Stimulated activated CD8-positive, alpha-beta memory T cell treated with anti-CD3 and anti-CD28 coated beads, Interleukin-12 subunit alpha, Interleukin-12 subunit beta, amount 100 ng/mL, for 4 hours (primary cell): ENCODE measurements around the gene RPL38.
"Not testable (repeated sequence)": the region's sequence is repeated elsewhere in the genome, so short reads cannot be mapped to it uniquely, and the experiment has no call there.

ENCODE experiments used
- DNase-seq: peaks from one replicate; pipeline ENCODE4 v3.0.0-alpha.2; 2020; ENCODE audit warnings: low read depth

Gene RPL38

DNA sequence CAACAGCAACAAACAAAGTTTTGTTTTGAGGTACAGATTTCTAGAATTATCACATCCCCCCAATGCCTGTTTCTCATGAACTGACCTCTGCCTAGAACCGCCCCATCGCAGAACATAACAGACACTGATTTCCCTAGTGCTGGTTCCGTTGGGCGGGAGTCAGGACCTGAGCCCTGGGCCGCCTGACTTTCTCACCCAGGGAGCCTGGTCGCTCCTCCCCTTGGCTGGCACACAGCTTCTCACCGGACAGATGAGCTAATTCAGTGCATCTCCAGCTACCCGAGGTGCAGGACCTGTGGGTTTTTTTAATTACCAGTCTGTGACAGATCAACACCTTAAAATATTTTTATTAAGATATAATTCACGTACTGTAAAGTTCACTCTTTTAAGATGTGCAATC is 20.1 kb upstream of the RPL38 start:
- DNase-seq = no peak

DNA sequence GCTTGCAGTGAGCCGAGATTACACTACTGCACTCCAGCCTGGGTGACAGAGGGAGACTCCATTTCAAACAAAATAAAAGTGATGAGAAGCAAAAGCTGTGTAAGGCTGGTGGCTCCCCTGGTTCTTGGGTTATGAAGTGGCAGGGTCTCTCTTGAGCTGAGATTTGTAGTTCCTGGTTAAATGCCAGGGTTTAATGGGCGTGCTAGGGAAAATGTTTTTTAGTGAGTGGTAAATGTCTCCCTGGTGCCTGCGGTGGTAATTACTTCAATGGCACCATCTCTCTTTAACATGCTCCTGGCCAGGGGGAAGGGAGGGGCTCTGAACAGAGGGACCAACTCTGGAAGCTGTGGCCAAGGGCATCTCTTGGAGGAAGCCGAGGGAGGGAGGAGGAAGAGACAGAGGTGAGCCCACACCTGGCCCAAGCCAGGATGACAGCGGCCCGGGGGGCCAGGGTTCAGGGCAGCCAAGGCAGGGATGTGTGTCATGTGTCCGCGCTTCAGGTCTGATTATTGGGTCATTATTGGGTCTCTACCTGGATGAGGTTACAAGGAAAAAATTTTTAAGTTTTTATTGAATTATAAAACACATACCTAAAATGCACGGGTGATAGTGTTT is 17.8 kb upstream of the RPL38 start:
- no peak for DNase-seq

GRCh38 chr17:74186498-74186897 is 17.0 kb upstream of the RPL38 start:
- DNase-seq = no peak

DNA sequence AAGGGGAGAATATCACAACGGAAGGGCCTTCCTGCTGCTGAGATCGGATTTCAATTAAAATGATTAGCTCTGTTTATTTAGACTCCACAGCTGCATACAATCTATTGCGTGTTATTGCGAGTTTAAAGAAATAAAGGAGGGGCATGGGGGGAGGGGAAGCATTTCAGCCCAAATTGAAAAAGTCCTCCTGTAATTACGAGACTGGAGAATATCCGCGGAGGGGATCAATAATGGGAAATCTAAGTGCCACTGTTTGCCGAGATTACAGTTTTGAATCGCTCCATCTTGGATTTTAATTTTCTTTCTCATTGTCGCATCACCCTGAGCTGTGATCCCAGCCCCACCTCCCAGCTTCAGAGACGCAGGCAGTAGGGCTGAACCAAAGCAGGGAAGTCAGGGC is 15.7 kb upstream of the RPL38 start:
- DNase-seq = no peak

- not testable (repeated sequence) for DNase-seq
These were observed 14.8 kb upstream of the RPL38 start for GRCh38 chr17:74188687-74189086.

DNA sequence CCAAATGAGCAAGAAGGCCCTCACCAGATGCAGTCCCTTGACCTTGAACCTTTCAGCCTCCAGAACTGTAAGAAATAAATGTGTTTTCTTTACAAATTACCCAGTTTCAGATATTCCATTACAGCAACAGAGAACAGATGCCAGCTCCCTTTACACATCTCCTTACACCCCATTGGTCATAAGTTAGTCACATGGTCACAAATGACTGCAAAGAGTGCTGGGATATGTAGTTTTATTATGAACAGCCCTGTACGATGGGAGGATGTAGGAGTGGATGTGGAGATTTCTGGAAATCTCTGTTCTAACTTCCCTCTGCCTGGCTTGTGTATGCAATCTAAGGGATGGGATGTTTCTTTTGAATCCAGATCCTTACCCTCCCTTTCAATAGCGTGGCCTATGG is 13.3 kb upstream of the RPL38 start:
- DNase-seq = no peak

DNA sequence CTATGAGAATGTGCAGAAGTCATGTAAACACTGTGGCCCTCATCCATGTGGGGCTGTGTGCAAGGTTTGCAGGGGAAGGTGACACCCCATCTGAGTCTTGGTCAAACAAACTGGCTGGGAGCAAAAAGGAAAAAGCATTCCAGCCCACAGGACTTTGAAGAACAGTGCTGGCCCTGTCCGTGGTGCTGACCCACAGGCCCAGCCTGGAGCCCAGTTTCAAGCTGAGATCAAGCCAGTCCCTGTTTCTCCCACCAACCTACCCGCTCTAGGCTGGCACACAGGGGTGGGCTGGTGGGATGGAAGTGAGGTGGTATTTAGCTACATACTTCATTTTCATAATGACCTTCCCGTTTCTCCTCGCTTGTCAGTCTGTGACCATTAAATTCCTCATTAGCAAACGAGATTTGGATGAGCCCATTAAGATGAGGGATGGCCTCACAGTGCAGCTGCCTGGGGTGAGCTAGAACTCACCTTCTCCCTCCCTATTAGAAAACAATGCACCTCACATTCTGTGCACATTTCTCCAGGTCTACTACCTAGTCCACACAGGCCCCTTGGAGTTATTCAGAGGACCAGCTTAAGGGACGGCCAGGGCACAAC is 12.6 kb upstream of the RPL38 start:
- no peak for DNase-seq

DNA sequence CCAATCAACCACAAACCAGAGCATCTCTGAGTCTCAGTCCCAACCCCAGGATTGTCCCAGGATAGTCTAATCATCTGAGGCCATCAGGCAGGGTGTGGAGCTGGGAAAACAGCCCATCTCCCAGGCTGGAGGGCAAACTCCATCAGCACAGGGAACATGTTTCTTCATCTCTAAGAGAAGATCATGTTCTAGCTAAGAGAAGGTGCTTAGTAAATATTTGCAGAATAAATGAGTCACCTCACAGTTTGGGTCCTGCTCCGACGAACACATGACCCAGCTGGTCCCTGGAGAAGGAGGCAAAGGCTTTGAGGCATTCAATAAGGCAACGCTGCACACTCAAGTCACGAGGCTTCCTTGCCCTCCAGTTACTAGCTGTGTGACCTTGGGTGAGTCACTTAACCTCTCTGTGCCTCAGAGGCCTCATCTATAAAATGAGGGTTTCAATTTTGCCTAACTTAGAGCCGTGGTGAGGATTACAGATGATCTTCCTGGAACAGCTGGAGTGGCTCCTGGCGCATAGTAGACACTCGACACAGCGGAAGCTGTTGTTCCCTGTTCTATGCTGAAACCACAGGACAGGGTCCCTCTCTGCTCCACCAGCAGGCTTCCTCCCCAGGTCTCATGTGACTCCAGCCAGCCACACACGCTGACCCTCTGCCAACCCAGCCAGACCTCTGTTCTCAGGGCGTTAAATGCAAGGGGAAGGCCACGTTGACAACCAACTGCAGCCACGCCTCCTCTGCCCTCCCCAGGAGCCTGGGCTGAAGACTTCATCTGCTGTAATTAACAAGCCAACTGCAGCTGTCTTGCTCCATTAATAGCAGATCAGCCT is 10.3 kb upstream of the RPL38 start:
- no peak for DNase-seq

- DNase-seq = no peak
These were observed 8.8 kb upstream of the RPL38 start for GRCh38 chr17:74194682-74195081.

GRCh38 chr17:74196541-74197317 is 6.7 kb upstream of the RPL38 start:
- no peak for DNase-seq

GRCh38 chr17:74197801-74198200 is 5.7 kb upstream of the RPL38 start:
- no peak for DNase-seq

DNA sequence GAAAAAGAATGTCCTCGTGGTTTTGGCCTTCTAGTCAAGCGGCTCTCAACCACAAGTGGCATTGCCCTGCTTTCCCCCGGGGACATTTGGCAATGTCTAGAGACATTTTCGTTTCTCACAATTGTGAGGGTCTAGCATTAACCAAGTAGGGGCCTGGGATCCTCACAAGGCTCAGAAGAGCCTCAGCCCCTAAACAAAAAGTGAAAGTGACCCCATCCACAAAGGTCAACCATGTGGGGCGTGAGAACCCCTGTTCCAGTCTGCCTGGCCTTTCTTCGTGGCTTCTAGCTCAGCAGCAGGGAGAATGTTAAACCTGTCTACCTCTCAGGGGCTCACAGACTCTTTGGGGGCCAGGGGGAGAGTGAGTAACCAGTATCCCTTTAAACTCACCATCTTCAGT is 4.8 kb upstream of the RPL38 start:
- no peak for DNase-seq

DNA sequence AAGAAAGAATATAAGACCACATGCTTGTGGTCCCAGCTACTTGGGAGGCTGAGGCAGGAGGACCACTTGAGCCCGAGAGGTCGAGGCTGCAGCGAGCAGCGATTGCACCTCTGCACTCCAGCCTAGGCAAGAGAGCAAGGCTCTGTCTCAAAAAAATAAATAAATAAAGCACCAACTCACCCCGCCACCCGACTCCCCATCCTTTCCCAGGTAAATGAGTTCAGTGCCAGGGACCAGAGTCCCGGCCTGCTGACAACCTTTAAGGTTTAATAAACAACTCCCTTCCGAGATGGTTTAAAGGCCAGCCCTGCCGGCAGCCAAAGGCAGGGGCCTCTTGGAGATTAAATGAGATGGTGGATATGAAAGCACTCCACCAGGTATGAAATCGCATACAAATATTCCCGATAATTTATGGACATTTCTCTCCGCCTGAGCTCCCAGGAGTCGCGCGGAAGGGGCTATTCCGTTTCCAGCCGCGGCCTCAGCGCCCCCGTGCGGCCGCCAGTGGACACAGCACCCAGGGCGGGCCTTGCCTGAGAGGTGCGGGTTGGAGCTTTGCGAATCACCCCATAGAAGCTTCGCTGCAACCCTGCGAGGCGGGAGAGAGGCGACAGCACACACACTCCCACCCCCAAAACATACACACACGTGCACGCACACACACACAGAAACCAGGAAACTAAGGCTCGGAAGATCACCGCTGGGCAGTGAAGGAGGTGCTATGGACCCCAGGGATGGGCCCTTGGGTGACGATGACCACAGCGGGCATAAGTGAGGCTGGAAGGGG is 4.0 kb upstream of the RPL38 start:
- DNase-seq = no peak

GRCh38 chr17:74200112-74200511 is 3.4 kb upstream of the RPL38 start:
- DNase-seq = no peak

DNA sequence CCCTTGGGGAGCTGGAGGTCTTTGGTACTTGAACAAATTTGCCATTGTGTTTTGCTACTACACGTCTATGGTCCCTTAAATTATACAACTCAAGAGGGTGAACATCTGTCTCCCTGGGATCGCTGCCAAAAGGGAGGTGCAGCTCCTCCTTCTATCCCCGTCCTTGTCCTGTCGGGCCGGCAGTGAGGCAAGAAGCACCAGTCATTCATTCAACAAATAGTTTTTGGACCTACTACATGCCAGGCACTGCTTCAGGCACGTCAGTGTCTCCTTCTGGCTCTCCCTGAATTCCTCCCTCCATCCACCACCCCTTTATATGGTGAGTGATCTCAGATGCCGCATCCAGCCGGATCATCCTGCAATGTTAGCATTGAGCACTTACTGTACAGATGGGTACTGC is 2.2 kb upstream of the RPL38 start:
- DNase-seq = no peak

- no peak for DNase-seq
These were observed 1.5 kb upstream of the RPL38 start for GRCh38 chr17:74201948-74202347.

- DNase-seq = no peak
These were observed 540 bp upstream of the RPL38 start for GRCh38 chr17:74202938-74203337.

DNA sequence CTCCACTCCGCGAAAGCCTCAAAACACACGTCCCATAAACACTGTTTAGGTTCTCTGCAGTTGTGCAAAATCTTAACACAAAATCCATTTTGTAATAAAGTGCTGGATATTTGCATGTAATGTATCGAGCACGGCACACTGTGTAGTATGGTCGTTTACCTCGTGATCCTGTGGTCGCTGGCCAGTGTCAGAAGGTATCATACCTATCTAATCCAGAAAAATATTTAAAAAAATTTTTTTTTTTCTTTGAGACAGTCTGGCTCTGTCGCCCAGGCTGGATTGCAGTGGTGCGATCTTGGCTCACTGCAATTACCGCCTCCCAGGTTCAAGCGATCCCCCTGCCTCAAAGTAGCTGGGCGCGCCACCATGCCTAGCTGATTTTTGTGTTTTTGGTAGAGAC is 996 bp downstream of the RPL38 start:
- DNase-seq = no peak

GRCh38 chr17:74205274-74205673 is 1.8 kb downstream of the RPL38 start:
- DNase-seq = no peak

DNA sequence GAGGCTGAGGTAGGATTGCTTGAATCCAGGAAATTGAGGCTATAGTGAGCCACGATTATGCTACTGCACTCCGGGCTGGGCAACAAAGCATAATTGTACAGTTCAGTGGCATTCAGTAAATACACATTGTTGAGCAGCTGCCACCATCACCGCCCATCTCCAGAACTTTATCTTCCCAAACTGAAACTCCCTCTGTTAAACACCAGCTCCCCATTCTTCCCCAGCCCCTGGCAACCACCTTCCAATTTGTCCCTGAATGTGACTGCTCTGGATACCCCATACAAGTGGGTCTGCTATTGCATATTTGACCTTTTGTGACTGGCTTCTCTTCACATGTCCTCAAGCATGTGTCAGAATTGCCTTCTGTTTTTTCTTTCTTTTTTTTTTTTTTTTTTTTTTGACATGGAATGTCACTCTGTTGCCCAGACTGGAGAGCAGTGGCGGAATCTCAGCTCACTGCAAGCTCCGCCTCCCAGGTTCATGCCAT is 2.9 kb downstream of the RPL38 start:
- no peak for DNase-seq
